Kasumi-1 (cell line): ENCODE measurements around the gene HDGF.

Experiments used
- DNase-seq, 2 experiments: peaks; one replicate each; lab custom pipeline; 2025; lab: John Stamatoyannopoulos, UW

The HDGF gene

DNA sequence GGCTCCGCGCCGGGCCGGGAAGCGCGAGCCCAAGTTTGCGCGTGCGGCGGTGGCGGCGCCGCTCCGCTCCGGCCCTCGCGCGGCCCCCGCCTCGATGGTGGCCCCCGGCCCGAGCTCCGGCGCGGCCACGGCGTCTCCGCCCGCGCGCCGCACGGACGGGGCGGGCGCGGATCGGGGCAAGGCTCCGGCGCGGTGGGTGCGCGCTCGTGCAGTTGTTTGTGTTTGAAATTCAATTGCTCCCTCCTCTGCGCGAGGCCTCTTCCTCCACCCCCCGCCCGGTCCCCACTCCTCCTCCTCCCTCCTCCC, at the start of gene HDGF:
Gene HDGF, minus strand, starts transcription at position 225 of the 306 bp plus-strand sequence. CDS start 246 bp downstream, outside the sequence.
- DNase-seq: no peak

DNA sequence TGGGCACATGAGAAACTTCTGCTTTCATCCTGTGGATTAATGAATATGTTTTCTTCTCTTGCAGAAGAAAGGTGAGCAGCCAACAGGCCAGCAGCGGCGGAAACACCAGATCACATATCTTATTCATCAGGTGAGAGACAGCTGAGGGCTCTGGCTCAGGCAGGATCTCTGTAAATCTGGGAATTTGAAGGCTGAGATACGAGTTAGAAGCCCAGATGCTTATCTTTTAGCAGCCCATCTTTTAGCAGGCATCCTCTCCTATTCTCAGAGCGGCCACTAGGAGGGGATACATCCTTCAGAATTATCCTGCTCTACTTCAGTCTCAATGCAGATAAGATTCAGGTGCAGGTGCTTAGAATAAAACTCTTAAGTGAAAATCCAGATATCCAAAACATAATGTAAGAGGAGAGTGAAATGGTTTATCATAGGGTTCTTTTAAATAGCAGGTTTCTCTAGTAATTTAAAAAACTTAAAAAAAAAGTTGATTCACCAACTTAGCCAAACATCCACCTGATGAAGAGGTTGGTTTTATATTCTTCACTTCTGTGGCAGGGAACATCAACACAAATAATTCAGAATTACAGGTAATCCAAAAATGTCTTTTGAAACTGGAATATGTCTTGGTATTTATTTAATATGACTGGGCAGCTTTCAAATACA, 45.9 kb upstream of the HDGF start:
- DNase-seq: peak; percentile 58 to 81

DNA sequence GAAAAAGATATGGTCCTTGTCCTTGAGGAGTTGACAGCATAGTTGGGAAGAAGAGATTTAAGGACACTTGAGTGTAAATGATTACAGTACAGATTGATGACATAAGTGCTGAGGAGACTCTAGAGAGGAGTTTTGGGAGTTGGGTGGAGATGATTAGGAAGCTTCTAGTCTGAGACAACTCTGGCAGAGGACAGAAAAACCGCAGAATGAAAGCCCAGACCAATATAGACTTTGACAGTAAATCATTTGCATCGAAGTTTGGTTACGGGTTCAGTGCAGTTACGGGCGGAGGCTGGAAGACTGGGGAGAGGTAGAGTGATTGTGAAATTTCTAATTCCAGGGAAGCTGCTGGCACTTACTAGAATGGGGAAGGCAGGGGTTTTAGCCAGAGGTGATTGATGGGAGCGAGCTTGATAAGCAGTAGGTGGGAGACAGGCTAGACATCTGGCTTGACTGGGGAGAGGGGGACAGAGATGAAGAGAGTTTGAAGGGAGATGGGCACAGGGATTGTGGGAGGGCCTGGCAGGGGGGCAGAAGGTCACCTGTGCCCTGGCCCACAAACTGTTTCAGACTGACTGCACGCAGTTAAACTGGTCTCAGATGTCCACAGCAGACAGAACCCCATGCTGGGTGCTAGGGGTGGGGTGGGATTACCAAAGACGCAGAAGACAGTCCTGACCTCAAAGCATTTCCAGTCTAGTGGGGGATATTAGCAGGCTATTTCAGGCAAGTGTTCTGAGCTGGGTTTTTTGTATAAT, 45.0 kb upstream of the HDGF start:
- no peak for DNase-seq

DNA sequence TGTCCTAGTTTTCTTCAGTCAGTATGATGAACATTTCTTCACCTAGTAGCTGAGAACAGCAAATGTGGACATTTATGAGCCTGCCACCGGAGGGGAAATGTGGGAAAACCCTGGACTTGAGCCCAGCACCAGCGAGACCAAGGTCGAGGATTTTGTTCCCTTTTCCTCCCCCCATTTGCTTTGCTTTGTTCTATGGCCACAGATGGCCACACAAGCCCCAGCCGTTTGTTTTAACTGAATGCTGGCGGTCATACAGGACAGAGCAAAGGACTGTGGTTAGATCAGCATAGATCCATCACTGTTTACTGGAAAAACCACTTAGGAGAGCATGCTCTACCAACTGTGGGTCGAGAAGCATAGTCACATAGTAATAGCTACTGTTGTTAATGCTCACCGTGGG, 44.3 kb upstream of the HDGF start:
- DNase-seq: no peak

DNA sequence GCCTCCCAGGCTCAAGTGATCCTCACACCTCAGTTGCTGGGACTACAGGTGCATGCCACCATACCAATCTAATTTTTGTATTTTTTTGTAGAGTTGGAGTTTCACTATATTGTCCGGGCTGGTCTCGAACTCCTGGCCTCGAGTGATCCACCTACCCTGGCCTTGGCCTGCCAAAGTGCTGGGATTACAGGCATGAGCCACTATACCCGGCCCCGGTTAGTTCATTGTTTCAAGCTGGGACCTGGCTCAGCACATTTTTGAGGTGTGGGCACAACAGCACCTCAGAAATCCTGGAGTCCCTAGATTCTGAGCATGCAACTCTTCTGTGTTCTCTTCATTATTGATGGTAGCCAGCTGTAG, 43.9 kb upstream of the HDGF start:
- DNase-seq: no peak

DNA sequence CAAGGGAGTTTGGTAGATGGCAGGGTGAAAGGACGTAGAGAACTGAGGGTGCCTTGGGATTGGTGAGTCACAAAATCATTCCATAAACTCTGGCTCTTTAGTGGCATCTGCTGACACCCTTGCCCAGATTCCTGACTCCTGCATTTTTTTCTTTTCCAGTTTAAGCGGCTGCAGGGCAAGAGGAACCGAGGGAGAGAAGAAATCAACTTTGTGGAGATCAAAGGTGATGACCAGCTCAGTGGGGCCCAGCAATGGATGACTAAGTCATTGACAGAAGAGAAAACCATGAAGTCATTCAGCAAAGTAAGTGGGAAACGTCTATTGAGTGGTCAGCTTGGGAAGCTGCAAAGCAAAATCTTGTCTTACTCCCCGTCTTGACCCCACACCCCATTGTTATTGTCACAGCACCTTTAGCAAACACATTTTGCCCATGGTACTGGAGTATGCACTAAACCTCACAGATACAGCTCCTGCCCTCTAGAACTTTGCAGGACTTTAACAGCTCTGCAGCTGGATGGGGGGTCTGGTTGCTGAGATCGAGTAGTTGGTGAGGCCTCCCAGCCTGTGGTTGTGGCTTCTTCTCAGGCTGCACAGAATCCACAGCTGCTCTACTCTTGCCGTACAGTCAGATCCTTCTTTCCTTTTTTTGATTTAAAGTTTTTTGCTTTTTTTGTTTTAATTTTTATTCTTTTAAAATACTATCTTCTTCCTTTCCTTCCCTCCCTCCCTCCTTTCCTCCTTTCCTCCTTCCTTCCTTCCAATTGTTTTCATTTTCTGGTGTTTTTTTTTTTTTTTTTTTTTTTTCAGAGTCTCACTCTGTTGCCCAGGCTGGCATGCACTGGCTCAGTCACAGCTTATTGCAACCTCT, 43.3 kb upstream of the HDGF start:
- no peak for DNase-seq

DNA sequence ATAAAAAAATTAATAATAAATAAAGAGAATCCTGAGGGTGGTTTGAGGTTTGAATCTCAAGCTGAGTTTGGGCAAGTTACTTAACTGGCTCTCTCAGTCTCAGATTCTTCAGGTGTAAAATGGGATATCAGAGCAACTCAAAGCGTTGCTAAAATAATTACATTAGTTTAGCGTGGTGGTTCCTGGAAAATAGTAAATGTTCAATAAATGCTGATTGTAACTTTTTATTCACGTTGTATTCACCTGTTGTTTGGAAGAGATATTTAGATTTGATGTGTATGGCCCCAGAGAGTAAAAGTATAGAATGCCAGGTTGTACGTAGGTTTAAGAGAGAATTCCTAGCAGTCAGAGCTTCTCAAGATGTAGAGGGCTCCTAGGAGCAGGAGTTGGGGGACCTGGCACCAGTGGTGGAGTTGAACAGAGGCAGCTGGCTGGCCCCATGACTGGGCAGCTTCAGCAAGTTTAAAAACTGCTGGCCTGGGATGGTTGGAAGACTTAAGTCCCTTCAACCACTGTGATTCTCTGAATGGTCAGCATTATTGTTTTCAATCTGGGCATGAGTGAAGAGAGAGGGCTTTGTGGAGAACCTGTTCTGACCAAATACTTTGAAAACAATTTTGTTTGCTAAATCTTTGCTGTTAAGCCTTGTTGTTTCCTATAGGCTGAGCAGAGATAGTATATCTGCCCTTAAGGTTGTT, 38.3 kb upstream of the HDGF start:
- no peak for DNase-seq

DNA sequence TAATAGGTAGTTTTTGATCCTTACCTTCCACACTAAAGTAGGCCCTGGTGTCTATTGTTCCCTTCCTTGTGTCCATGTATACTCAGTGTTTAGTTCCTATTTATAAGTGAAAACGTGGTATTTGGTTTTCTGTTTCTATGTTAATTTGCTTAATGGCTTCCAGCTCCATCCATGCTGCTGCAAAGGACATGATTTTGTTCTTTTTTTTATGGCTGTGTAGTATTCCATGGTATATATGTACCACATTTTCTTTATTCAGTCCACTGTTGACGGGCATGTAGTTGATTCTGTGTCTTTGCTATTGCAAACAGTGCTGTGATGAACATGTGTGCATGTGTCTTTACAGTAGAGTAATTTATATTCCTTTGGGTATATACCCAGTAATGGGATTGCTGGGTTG, 36.7 kb upstream of the HDGF start:
- no peak for DNase-seq

DNA sequence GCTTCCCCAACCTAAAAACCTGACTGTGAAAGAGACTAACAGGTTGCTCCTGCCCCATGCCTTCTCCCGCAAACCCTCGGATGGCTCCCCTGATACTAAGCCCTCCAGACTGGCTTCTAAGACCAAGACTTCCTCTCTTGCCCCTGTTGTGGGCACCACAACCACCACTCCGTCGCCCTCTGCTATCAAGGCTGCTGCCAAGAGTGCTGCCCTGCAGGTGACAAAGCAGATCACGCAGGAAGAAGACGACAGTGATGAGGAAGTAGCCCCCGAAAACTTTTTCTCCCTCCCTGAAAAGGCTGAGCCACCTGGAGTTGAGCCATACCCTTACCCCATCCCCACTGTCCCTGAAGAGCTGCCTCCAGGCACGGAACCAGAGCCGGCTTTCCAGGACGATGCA, 35.2 kb upstream of the HDGF start:
- no peak for DNase-seq

DNA sequence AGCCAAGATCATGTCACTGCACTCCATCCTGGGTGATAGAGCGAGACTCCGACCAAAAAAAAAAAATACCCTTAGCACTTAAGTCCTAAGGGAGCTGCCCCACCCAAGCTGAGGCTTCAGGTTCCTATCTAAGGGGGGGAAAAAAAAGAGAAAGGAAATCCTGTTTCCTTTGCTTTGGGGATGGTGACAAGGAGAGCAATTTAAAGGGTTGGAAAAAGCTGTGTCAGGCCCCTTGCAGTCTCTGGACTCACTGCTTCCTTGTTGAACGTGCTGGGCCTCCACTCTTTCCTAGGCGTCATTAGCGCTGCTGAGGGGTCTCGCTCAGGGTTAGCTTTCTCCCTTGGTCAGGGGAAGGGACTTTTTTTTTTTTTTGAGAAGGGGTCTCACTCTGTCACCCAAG, 34.0 kb upstream of the HDGF start:
- DNase-seq: no peak

DNA sequence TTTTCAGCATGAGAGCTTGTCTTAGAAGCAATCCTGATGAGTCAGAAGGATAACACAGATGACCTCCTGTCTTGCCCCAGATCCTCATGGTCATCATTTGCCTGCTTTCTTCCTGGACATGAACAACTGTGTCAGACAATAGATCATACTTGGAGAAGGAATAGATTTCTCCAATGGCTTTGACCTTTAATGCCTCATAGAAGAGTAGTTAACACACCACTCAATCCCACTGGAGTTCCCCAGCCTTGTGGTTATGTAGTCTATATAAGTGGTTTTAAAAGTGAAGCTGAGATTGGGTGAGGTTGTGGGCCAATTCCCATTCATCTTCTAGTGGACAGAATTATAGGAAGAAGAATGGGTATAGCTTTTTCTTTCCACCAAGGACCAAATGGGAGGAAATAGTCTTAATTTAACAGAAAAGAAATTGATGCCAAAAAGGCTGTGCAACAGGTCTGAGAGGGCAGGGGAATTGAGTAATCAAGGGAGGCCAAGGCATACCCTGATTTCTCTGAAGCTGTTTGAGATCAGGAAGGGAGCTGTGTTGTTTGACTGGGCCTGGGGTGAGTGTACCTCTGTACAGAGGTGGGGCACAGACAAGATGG, 30.2 kb upstream of the HDGF start:
- no peak for DNase-seq

DNA sequence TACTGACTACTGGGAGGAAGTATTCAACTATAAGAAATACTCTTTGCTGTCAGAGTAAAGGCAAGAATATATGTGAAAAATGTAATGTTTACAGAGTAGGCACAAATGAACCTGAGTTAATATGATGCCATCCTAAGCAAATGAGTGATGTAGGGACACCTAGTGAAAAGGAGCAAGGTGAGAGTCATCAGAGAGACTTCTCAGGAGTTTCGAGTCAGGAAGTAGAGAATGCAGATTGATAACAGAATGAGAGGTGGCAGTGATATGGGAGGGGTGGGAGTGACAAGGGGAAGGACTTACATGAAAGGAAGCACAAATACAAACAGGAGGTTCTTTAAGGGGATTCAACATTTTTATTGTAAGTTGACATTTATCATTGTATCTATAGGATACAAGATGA, 26.1 kb upstream of the HDGF start:
- DNase-seq: no peak

DNA sequence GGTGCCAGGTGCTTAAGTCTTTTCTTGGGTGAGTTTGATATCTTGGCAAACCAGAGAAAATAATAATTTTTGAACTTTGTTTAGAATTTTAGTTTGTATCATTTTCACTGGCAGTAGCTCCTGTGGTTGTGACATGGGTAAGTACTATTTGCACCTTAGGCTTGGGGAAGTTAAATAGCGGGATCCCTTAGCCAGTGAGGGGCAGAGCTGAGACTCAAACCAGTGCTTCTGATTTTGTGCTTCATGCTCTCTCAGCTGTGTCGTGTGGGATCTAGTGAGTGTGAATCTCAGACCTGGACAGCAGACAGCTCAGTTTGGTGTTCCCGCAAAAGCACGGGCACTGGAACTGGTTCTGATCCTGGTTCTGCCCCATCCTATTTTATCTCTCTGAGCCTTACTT, 25.5 kb upstream of the HDGF start:
- peak in 1 of 2 experiments; percentile 15 for DNase-seq

DNA sequence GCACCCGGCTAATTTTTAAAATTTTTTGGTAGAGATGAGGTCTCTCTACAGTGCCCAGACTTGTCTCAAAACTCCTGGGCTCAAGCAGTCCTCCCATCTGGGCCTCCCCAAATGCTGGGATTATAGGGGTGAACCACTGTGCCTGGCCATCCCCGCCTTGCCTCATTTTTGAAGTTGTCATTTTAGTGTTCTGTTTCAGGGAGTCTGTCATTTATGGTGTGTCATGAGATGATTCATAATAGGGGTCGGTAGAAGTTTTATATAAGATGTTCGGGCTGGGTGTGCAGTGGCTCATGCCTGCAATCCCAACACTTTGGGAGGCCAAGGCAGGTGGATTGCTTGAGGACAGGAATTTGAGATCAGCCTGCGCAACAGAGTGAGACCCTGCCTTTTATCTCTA, 24.3 kb upstream of the HDGF start:
- DNase-seq: no peak

DNA sequence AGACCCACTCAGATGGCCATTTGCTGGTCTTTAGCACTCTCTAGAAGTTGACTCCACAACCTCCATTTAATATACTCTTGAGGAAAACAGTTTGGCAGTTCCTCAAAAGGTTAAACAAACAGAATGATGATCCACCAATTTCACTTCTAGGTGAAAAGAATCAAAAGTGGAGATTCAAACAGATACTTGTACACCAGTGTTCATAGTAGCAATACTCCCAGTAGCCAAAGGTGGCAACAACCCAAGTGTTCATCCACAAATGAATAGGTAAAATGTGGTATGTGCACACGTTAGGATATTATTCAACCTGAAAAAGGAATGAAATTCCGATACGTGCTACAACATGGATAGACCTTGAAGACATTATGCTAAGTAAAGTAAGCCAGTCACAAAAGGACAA, 22.1 kb upstream of the HDGF start:
- no peak for DNase-seq

DNA sequence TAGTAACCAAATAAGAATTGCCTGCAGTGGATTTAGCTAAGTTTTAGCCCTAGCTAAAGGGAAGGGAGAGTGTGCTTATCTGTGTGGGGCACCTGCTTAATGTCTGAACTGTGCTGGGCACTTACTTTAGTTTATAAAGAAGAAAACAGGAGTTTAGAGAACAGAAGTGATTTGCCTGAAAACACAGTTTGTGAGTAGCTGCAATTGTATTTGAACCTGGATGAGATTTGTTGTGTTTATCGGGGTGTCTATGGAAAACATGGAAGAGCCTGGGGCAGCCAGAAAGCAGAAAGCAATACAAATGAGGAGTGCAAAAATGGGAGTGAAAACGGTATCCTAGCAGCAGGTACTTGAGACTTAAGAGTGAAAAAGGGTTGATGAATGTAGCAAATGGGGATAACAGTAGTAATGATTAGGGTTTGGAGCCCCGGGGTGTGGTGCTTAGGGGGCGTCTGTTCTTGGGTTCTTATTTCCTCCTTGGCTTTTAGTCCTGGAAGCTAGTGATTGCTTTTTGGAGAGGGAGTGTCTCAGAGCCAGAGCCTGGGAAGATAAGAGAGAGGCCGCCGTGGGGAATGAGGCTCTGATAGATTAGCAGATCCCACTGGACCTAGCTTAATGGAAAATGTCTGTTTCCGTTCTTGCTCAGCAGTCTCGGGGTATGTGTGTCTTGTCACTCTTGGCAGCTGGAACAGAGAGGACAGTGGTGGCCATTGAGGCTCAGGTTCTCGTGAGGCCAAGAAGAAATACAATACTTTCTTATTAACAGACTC, 21.4 kb upstream of the HDGF start:
- no peak for DNase-seq

DNA sequence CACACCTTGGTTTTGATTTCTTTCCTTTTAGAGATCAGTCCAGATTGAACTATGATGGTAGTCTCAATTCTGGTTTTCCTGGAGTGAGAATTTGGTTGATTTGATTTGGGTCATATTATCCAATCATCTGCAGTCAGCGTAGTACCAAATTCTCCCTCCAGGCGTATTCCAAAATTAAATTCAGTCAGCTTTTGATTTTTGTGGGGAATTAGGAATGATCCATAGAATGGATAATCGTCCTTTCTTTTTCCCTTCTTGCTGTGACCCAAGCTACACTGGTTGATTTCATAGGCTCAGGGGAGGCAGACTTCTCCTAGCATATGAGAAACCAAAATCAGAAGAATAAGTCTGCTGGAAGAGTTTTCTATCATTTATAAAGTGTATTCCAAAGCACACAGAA, 20.7 kb upstream of the HDGF start:
- DNase-seq: no peak

DNA sequence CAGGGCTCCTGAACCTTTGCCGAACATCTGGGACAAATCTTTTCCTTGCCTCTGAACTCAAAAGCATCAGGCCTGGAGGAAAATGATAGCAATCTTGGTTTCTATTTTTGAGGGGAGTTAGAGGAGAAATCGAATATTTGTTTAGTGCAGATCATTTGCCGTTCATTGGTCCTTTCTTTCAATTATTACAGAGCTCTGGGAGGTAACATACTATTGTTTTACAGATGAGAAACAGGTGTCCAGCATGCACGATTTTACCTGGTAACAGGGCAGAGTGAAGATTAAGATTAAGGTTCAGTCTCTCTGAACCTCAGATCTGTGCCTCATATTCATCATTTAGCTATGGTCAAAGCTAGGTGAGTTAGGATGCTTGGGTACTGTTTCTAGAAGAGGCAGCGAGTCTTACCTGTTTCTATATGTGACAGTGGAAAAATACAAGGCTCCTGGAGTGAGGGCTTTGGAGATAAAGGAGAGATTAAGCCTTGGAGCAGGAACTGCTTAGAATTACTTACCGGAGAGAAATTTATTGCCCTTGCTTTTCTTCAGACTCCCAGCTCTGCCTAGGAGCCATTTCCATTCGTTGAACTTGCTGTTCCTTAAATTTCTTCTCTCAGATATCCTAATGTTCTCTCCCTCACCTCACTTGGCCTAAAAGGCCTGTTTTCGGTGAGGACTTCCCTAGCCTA, 17.3 kb upstream of the HDGF start:
- no peak for DNase-seq

DNA sequence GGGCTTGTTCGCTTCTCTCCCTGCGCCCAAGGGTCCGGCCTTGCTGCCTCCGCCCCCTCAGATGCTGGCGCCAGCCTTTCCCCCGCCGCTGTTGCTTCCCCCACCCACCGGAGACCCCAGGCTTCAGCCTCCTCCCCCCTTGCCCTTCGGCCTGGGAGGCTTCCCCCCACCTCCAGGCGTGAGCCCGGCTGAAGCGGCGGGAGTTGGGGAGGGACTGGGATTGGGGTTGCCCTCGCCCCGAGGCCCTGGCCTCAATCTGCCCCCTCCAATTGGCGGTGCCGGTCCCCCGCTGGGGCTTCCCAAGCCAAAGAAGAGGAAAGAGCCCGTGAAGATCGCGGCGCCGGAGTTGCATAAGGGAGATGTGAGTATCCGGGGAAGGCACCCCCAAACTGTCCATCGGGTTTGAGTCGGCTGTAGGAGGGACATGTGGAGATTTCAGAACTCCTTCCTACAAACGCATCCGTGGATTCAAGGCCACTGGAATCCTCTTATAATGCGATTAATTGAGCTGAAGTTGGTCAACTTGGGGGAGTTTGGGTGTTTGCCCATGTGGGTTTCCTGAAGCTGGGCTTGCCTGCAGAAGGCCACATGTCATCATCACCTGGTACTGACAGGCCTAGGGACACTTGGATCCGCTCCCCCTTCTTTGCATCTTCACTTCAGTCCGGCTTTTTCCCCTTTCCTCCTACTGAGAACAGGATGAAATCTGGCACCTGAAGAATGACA, 16.6 kb upstream of the HDGF start:
- DNase-seq: no peak
